DND-41 (cell line): ENCODE results near the gene BNC2.

Experiments used
- ATAC-seq: fragments of 200-7000 bp; cut with Tn5 transposase; 3 replicates; pipeline ENCODE4 v1.9.1; 2021; ENCODE audit warnings: low read depth; ENCODE audit not compliant: insufficient read depth
- DNase-seq: peaks from one replicate; pipeline ENCODE4 v3.0.0-alpha.2; 2020
- H2AFZ ChIP-seq: 2 replicates; pipeline ENCODE4 v1.6.0; 2012; ENCODE audit warnings: low read depth, low read length
- H3K27ac ChIP-seq: 2 replicates; pipeline ENCODE4 v1.5.1; 2012; ENCODE audit warnings: low read length, inconsistent platforms
- H3K27me3 ChIP-seq: fragments of 200-600 bp; sonication (generic); 2 replicates; pipeline ENCODE4 v1.6.0; 2012; ENCODE audit warnings: low read length, mild to moderate bottlenecking, inconsistent platforms; ENCODE audit not compliant: insufficient read depth, poor library complexity
- H3K36me3 ChIP-seq: 2 replicates; pipeline ENCODE4 v1.5.1; 2012; ENCODE audit warnings: low read length, inconsistent platforms; ENCODE audit not compliant: insufficient read depth
- H3K4me1 ChIP-seq: 2 replicates; pipeline ENCODE4 v1.5.1; 2012; ENCODE audit warnings: mild to moderate bottlenecking, low read length; ENCODE audit not compliant: insufficient read depth
- H3K4me2 ChIP-seq: 2 replicates; pipeline ENCODE4 v1.6.0; 2012; ENCODE audit warnings: mild to moderate bottlenecking, moderate library complexity, low read length, inconsistent platforms; ENCODE audit not compliant: insufficient read depth
- H3K4me3 ChIP-seq, 2 experiments: fragments of 200-600 bp in 1 of 2; shearing (Covaris generic) in 1 of 2; 2 replicates each; pipeline ENCODE4 v1.5.1; 2012 to 2016; ENCODE audit warnings: inconsistent platforms in 2 of 2, low read length in 2 of 2, mild to moderate bottlenecking in 2 of 2, low read depth in 1 of 2, moderate library complexity in 1 of 2
- H3K79me2 ChIP-seq: 2 replicates; pipeline ENCODE4 v1.6.0; 2012; ENCODE audit warnings: low read length, inconsistent platforms; ENCODE audit not compliant: insufficient read depth
- H3K9ac ChIP-seq: 2 replicates; pipeline ENCODE4 v1.6.0; 2012; ENCODE audit warnings: low read depth, mild to moderate bottlenecking, inconsistent platforms, low read length, moderate library complexity
- H3K9me3 ChIP-seq: 2 replicates; pipeline ENCODE4 v1.5.1; 2012; ENCODE audit warnings: low read length, moderate library complexity, mild to moderate bottlenecking, inconsistent platforms; ENCODE audit not compliant: insufficient read depth, severe bottlenecking
- H4K20me1 ChIP-seq: 2 replicates; pipeline ENCODE4 v1.6.0; 2012; ENCODE audit warnings: low read length; ENCODE audit not compliant: insufficient read depth
- EZH2 ChIP-seq: IDR thresholded peaks from 3 replicates; pipeline ENCODE4 v1.6.1; 2012; ENCODE audit warnings: borderline replicate concordance, low read depth, mild to moderate bottlenecking, moderate library complexity, low read length, inconsistent platforms; ENCODE audit not compliant: severe bottlenecking
- TF ChIP-seq, protein P1 (sequence below): IDR thresholded peaks from 2 replicates; pipeline ENCODE4 v1.5.1; 2012; ENCODE audit warnings: borderline replicate concordance, low read length, moderate library complexity, mild to moderate bottlenecking; ENCODE audit not compliant: poor library complexity, severe bottlenecking; ENCODE audit errors: extremely low read depth

Gene BNC2

DNA sequence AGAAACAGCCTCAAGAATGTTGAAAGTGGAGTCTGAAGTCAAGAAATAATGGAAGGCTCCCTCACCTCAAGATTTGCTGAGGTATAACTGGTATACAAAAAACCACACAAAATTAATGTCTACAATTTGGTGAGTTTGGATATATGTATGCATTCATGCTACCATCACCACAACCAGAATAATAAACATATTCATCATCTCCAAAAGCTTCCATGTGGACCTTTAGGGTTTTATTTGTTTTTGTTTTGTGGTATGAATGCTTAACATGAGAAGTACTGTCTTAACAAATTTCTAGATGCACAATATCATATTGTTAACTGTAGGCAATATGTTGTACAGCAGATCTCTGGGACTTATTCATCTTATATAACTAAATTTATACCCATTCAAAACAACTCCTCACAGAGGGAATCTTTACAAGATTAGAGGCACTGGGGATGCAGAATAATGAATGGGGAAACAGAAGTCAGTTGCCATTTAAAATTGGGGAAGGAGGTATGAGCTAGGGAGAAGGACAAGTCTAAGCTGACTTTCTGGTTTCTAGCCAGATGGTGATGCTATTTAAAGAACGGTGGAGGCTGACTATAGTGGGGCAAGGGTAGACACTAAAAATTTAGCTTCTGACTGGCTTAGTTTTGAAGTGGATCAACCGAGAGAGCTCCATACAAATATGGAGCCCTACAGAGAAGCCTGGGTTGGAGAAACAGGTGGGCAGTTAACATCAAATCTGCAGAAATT, 213.9 kb downstream of the BNC2 start:
- H3K4me3 ChIP-seq: no peak overlapping the region
- no peaks in the 10 kb centered on the region for H3K27me3 ChIP-seq
- H3K9me3 ChIP-seq: no peaks in the 10 kb centered on the region
- no peaks in the 10 kb centered on the region for H3K4me1 ChIP-seq
- DNase-seq: no peak
- no peaks in the 10 kb centered on the region for H4K20me1 ChIP-seq
- no peak overlapping the region for H3K9ac ChIP-seq
- ATAC-seq: no peak
- no peaks in the 10 kb centered on the region for H3K36me3 ChIP-seq
- H3K79me2 ChIP-seq: no peaks in the 10 kb centered on the region
- no peak overlapping the region for H3K27ac ChIP-seq
- no peak overlapping the region for H3K4me2 ChIP-seq
- H2AFZ ChIP-seq: no peak overlapping the region
- no peak for TF ChIP-seq EZH2
- TF ChIP-seq, protein P1, sequence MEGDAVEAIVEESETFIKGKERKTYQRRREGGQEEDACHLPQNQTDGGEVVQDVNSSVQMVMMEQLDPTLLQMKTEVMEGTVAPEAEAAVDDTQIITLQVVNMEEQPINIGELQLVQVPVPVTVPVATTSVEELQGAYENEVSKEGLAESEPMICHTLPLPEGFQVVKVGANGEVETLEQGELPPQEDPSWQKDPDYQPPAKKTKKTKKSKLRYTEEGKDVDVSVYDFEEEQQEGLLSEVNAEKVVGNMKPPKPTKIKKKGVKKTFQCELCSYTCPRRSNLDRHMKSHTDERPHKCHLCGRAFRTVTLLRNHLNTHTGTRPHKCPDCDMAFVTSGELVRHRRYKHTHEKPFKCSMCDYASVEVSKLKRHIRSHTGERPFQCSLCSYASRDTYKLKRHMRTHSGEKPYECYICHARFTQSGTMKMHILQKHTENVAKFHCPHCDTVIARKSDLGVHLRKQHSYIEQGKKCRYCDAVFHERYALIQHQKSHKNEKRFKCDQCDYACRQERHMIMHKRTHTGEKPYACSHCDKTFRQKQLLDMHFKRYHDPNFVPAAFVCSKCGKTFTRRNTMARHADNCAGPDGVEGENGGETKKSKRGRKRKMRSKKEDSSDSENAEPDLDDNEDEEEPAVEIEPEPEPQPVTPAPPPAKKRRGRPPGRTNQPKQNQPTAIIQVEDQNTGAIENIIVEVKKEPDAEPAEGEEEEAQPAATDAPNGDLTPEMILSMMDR: no peak

DNA sequence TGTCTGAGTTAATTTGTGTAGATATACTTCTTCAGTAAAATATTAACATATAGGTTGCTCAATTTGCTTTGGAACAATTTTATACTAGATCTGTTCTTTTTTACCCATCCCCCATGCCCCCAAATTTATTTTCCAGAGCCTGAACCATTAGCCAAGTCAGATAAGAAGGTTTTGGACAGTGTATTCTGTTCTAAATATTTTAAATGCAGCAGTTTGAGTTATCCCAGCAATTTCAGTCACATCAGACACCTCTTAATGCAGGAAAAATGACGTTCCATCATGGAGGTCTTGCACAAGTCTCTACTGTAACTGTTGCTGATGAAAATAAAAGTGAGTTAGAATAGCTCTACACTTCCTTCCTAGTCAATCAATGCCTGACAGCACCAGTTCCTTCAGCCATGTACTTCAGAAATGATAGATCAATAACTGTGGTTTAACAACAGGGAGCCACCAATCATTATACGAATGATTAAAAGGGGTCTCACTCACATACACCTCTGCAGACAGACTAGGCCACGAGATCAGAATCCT, 215.8 kb downstream of the BNC2 start:
- ATAC-seq (no peak), DNase-seq (no peak)
- no peak overlapping the region for H3K9ac ChIP-seq
- H3K4me2 ChIP-seq: no peak overlapping the region
- H3K4me3 ChIP-seq: no peak overlapping the region
- no peak for TF ChIP-seq EZH2
- TF ChIP-seq, protein P1: no peak
- H3K9me3 ChIP-seq: no peaks in the 10 kb centered on the region
- H3K27ac ChIP-seq: no peak overlapping the region
- H3K27me3 ChIP-seq: no peaks in the 10 kb centered on the region
- no peaks in the 10 kb centered on the region for H4K20me1 ChIP-seq
- H3K79me2 ChIP-seq: no peaks in the 10 kb centered on the region
- H3K4me1 ChIP-seq: no peaks in the 10 kb centered on the region
- no peak overlapping the region for H2AFZ ChIP-seq
- no peaks in the 10 kb centered on the region for H3K36me3 ChIP-seq

DNA sequence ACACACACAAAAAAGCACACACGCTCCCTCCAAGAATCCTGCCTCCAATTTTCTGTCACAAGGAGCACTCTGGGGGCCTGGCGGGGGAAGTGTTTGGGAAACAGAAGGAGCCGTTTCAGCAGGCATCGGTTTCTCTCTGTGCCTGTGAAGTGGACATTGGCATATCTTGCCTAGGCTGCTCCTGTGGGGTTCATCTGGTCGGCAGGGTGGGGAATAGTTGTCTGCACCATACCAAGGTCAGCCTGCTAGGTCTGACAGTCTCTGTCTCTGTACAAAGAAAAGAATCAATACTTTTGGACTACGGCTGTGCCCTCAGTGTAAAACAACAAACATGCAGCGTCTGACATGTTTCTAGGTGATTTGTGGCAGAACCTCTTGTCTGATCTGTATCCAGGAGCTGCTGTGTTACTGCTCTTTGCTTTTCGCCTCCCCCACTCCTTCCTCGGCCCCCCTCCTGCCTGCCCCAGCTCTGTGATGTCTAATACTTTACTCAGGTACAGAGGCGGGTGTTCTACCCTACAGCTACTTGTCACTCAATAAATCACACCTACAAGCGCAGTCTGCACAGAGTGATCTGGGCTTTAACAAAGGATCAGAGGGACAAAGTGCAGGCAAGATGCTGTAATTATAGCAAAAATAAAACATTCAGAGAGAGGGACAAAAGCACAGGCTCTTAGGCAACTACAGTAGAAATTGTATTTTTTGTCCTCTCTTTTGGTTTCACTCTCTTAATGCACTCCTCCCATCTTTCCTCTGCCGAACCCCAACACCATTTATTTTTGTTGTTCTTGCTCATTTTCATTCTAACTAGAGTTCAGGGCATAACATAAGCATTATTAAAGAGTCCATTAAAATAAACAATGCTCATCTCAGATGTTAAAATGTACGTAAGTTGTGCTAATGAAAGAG, 216.7 kb downstream of the BNC2 start:
- Histone ChIP-seq H3K36me3 (no peaks in the 10 kb centered on the region), H3K27me3 (no peaks in the 10 kb centered on the region), H3K4me3 (no peak overlapping the region), H3K27ac (no peak overlapping the region), H3K9me3 (no peaks in the 10 kb centered on the region), H3K4me2 (no peak overlapping the region), H2AFZ (no peak overlapping the region), H3K4me1 (no peaks in the 10 kb centered on the region), H3K9ac (no peak overlapping the region), H4K20me1 (no peaks in the 10 kb centered on the region), H3K79me2 (no peaks in the 10 kb centered on the region)
- DNase-seq (no peak), ATAC-seq (no peak)
- no peak for TF ChIP-seq EZH2
- TF ChIP-seq, protein P1: no peak
